Left ventricle myocardium superior (tissue), 1 donor: ENCODE measurements around the gene DYRK1A. TPM values are rescaled to one million over a fixed set of nuclear protein-coding genes. Genes with fewer than 3 reads are reported as not detected.
"Not testable (repeated sequence)": the region's sequence is repeated elsewhere in the genome, so short reads cannot be mapped to it uniquely, and the experiment has no call there.

Experiments used
- ATAC-seq: fragments of 200-7000 bp; cut with Tn5 transposase; one replicate; pipeline ENCODE4 v1.9.1; 2020; ENCODE audit warnings: mild to moderate bottlenecking, moderate library complexity
- DNase-seq: peaks from one replicate; pipeline ENCODE4 v3.0.0-alpha.2; 2020
- intact Hi-C: fragments of 100-400 bp; cut with micrococcal nuclease; formaldehyde crosslinking; loops from one replicate; pipeline ENCODE4 v1.11.0; 2022
- total RNA-seq: library from RNA; stranded (reverse); fragmentation: NEBNext Ultra II Directional; extraction: Animal tissue kit (Norgen Biotek cat#: 25700); gene quantifications from one replicate; pipeline ENCODE4 v1.2.1, GENCODE V29; 2021
- donor health status: DM: no; HTN: yes; CAD: no; lungs with severe emphysema.

Gene DYRK1A
- total RNA-seq, 1 donor from 2014 or later: 67.1 TPM

- DNase-seq (peak; percentile 82), ATAC-seq (peak; percentile 94)
- intact Hi-C loops: no loop called here
Measured at GRCh38 chr21:37531431-37531932, 164.9 kb downstream of the DYRK1A start.

- DNase-seq: no peak
- intact Hi-C loops: no loop called here
- ATAC-seq: peak; percentile 12
Measured at GRCh38 chr21:37532868-37533780, 166.6 kb downstream of the DYRK1A start.

GRCh38 chr21:37534431-37534830 lies 167.9 kb downstream of the DYRK1A start:
- intact Hi-C loops: no loop called here
- DNase-seq (no peak), ATAC-seq (no peak)

GRCh38 chr21:37535130-37535529 lies 168.6 kb downstream of the DYRK1A start:
- intact Hi-C loops: no loop called here
- ATAC-seq (no peak), DNase-seq (no peak)

GRCh38 chr21:37535672-37536071 lies 169.1 kb downstream of the DYRK1A start:
- no peak for ATAC-seq
- DNase-seq: no peak
- intact Hi-C loops: no loop called here

GRCh38 chr21:37536616-37537278 lies 170.2 kb downstream of the DYRK1A start:
- intact Hi-C loops: no loop called here
- DNase-seq (no peak), ATAC-seq (no peak)

GRCh38 chr21:37537391-37537996 lies 170.9 kb downstream of the DYRK1A start:
- no peak for DNase-seq
- ATAC-seq: no peak
- intact Hi-C loops: no loop called here

GRCh38 chr21:37538971-37539590 lies 172.5 kb downstream of the DYRK1A start:
- intact Hi-C loops: no loop called here
- no peak for ATAC-seq
- DNase-seq: no peak

GRCh38 chr21:37541128-37541527 lies 174.6 kb downstream of the DYRK1A start:
- intact Hi-C loops, DNase-seq, ATAC-seq: not testable (repeated sequence)

GRCh38 chr21:37542512-37542911 lies 175.9 kb downstream of the DYRK1A start:
- DNase-seq (no peak), ATAC-seq (no peak)
- intact Hi-C loops: no loop called here

- ATAC-seq (no peak), DNase-seq (no peak)
- intact Hi-C loops: no loop called here
Measured at GRCh38 chr21:37546299-37546908, 179.8 kb downstream of the DYRK1A start.

- intact Hi-C loops: no loop called here
- no peak for DNase-seq
- no peak for ATAC-seq
Measured at GRCh38 chr21:37546949-37547614, 180.5 kb downstream of the DYRK1A start.

GRCh38 chr21:37547615-37548200 lies 181.1 kb downstream of the DYRK1A start:
- intact Hi-C loops: no loop called here
- ATAC-seq: no peak
- no peak for DNase-seq

GRCh38 chr21:37548521-37548981 lies 182.0 kb downstream of the DYRK1A start:
- DNase-seq (no peak), ATAC-seq (no peak)
- intact Hi-C loops: no loop called here

- ATAC-seq, intact Hi-C loops, DNase-seq: not testable (repeated sequence)
Measured at GRCh38 chr21:37549730-37550129, 183.2 kb downstream of the DYRK1A start.

- DNase-seq (no peak), ATAC-seq (no peak)
- intact Hi-C loops: no loop called here
Measured at GRCh38 chr21:37550157-37550556, 183.6 kb downstream of the DYRK1A start.

GRCh38 chr21:37550618-37551330 lies 184.2 kb downstream of the DYRK1A start:
- DNase-seq (no peak), ATAC-seq (no peak)
- intact Hi-C loops: no loop called here
